Non-pigmented ciliary epithelial cell (primary cell): ENCODE data around the gene ZFP1.
"Not testable (repeated sequence)": the region's sequence is repeated elsewhere in the genome, so short reads cannot be mapped to it uniquely, and the experiment has no call there.

Experiments used
- DNase-seq: peaks from one replicate; pipeline ENCODE4 v3.0.0-alpha.2; 2010; ENCODE audit warnings: low read depth

ZFP1 gene

DNA sequence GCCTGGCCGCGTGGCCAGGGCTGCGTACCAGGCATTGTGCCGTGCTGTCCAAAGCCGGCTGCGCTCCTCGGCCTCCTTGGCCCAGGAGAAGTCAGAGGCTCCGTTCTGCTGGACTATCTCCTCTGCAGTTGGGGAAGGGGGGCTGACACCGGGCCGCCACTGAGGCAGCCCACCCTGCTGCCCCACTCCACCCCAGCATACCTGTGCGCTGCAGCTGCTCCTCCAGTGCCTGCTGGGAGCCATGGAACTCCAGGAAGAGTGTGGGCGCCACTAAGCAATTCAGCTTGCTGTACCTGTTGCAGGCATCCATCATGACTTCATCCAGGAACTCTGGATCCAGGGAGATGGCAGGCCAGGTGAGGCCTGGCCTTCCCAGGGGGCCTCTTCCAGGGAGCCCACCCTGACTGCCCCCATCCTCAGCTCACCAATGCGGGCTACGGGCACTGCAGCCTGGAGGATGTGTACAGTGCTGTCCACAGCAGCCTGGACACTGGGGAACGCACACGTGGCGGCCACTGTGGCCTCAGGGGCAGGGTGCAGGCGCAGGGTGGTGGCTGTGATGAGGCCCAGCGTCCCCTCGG, 34.7 kb upstream of the ZFP1 start:
- no peak for DNase-seq

DNA sequence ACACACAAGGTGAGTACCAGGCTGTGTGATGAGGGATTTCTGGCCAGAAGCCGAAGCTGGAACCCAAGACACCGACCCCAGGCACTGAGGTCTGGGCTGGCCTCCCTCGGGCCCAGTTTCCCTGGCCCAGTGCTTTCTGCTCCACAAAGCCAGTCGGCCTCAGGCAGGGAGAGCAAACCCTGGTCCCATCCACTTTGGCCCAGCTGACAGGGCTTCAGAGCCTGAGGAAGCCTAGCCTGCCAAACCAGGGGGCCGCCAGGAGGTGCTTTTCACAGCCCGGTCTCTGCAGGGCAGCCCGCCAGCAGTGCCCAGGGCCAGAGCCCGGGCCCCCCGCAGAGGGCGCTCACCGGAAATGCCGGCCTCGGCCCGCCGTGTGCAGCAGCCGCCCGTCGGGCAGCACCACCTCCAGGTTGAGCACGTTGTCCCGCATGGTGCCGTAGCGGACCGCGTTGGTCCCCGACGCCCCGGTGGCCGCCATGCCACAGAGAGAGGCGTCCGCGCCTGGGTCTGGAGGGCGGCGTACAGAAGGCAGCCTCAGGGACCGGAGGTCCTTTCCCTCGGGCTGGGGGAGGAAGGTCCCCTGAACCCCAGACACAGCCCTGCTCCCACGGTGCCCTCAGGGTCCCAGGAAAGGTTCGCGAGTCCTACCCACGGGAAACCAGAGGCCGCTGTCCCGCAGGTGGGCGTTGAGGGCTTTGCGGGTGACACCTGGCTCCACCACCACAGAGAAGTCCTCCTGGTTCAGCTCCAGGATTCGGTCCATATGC, 34.0 kb upstream of the ZFP1 start:
- DNase-seq: no peak

DNA sequence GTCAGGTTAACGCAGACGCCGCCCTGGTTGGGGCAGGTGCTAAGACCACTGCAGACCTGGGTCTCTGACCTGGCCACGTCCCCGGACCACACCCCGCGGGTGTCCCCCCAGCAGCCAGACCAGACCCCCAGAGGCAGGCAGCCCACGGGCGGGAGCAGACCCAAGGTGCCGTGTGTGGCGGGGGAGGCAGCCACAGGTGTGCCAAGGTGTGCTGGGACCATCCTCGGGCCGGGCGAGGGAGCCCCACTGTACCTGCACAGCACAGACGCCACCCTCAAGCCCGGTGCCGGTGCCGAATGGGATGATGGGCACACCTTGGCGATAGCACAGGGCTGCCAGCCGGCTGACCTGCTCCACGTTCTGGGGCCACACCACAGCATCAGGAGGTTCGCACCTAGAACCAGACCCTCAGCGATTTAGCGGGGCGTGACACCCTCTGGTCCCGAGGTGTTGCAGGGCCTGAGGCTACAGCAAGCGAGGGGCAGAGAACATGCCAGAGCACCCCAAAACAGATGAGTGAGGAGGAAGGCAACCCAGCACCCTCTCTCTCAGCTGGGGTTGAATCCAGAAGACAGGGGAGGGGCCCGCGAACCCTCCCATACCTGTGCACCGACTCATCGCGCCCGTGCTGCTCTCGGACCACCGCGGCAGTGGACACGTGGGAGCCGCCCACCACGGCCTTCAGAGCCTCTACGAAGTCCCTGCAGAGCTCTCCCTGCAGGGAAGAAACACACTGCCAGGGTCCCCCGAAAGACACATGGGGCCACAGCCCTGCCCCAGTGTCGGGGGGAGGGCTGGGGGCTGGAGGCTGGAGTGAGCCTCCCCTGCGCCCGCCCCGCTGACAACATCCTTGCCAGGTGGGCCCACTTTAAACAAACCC, 33.1 kb upstream of the ZFP1 start:
- DNase-seq: no peak

DNA sequence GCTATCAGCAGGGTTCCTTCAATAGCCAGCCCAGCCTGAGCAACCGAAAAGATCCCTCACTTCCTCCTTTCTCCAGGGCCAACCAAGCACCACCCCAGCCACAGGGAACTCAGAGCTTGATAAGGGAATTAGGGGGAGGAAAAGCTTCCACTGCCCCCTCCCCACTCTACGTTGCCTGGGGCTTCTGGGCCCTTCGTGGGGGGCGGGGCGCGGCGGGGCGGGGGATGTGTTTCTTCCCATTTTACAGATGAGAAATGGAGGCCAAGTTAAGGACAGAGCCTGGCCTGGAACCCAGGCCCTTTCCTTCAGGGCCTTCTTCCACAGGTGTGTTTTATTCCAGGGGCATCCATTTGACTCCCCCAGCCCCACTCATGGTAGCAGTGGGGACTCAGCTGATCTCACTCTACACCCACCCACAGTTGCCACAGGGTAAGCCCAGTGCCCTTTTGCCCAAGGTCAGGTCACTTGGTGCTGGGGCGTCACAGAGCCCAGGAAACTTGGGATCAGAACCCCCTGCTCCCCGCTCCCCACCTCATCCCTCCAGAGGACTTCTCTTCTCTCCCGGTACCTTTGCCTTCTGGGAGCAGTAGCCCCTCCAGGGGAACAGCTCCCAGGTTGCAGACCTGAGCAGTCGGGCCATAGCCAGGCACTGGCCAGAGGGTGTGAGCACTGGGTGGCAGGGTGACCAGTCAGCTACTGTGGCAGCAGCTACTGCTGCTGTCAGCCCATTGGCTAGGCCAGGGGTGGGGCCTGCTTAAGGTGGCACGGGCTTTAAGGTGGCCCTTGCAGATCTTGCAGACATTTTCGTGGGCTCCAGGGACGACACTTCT, 32.0 kb upstream of the ZFP1 start, which contains the start of gene LDHD:
TSS of gene LDHD (minus strand) at position 700 of the 830 bp plus-strand sequence. CDS start at position 640, 60 bp downstream.
- no peak for DNase-seq

DNA sequence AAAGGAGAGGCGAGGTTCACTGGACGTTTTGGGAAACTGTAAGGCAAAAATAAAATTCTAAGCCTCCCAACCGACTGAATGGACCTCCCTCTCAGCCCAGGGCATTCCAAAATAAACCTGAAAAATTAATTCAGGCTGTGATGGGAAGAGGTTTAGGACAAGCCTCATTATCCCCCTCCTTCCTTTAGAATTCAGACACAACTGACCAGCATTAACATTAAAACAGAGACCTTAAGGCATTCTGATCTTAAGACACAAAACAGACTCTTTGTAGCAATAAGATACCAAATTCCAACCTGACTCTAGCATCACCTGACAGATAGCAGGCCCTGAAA, 31.4 kb upstream of the ZFP1 start:
- DNase-seq: no peak

DNA sequence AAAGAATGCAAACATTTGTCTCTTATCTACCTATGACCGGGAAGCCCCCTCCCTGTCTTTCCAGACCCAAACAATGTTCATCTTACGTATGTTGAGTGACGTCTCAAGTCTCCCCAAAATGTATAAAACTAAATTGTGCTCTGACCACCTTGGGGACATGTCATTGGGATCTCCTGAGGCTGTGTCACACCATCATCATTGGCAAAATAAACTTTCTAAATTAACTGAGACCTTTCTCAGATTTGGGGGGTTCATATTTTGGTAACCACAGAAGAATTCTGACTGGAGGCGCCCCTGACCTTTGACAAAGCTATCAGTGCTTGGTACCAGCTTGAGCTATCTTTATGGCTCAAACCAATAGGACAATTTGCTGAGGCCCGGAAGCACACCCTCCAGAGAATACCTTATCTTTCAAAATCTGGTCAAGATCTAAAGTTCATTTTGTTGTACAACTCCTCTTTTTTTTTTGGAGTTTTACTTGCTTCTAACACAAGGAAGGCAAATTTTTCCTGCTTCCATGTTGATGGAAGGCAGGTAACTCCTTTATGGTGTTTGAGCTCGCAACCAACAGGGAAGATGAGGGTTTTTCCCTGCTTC, 29.3 kb upstream of the ZFP1 start:
- no peak for DNase-seq

DNA sequence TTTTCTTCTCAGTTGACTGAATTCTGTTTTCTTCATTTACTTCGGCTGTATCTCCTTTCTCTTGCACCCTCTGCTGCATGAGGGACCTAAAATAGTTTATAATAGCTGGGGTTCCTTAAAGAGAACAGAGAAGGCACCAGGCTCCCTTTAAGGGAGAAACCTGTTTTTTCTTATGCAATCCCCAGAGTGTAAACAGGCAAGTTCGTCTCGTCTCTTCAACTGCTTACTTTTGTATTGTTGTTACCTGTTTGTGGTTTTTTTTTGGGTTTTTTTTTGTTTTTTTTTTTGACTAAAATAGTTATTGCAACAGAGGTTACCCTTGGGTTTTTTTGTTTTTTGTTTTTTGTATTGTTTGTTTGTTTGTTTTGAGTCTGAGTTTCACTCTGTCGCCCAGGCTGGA, 28.1 kb upstream of the ZFP1 start:
- no peak for DNase-seq

DNA sequence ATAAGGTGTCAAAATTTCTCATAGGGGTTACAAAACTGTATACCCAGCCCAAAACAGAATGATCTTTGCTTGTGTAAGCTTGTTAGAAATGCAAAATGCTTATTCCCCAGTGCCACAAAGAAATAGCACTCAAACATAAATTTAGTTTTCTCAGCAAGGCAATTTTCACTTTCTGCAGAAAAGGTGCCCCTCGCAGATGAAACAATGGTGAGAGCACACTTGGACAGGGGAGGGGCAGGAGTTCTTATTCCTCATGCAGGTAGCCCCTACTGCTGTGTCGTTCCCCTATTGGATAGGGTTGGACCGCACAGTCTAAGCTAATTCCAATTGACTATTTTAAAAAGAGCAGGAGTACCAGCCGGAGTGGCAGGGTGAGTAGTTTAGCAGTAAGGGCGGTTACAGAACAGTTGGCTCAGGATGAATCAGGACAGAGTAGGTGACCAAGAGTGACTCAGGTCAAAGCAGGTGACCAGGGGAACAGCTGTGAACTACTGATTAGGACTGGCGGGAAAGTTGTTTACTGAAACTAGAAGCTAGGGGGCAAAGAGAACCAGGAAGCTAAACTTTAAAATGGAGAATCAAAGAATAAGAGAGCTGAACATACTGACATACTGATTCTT, 26.3 kb upstream of the ZFP1 start:
- no peak for DNase-seq

DNA sequence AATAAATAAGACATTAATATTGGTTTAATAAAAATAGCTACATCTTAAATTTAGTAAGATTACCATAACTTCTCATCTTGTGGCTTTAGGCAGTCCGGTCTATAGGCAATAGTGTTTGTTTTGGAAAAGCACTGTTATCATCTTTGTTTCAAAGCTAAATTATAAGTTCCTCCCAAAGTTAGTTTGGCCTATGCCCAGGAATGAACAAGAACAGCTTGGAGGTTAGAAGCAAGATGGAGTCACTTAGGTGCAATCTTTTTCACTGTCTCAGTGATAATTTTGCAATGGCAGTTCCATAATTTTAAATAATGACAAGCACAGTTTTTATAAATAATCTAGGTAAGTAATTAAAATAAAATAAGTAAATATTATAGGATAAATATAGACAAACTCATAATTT, 25.7 kb upstream of the ZFP1 start:
- no peak for DNase-seq

DNA sequence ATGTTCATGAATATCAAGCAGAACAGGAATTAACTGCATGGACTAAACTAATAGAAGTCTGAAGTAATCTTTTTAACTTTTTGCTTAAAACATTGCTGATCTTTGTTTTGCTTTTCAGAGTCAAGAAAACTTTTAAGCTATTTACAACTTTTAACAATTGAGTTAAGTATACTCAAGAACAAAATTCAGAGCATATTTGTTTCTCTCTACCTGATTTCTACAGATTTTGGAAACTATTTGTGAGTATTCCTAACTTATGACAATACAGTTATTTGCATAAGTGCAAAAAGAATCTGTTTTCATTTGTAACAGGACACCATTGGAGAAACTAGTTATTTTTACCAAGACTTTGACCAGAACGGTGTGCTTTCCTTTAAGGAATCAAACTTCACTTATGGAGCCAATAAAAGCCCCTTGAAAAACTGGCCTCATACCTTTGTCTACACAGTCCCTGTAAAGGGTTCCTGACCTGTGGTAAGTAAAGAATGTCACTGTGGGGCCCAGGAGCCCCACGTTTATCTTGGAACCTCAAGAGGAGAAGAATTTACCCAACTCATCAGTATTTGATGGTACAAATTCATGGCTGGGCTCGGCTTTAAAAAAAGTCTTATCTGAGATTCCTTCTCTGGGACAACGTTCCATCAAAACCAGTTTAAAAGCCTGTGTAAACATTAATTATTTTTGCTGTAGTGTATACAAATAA, 20.5 kb upstream of the ZFP1 start:
- DNase-seq: no peak

DNA sequence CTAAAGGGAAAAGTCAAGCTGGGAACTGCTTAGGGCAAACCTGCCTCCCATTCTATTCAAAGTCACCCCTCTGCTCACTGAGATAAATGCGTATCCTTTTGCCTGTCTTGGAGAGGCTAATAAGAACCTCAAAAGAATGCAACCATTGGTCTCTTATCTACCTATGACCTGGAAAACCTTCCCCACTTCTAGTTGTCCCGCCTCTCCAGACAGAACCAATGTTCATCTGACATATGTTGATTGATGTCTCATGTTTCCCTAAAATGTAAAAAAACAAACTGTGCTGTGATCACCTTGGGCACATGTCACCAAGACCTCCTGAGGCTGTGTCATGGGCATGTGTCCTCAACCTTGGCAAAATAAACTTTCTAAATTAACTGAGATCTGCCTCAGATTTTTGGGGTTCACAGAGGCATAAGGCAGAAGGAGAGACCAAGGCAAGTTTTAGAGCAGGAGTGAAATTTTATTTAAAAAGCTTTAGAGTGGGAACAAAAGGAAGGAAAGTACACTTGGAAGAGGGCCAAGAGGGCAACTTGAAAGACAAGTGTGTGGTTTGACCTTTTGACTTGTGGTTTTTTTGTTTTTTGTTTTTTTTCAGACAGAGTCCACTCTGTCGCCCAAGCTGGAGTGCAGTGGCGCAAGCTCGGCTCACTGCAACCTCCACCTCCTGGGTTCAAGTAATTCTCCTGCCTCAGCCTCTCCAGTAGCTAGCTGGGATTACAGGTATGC, 18.7 kb upstream of the ZFP1 start:
- not testable (repeated sequence) for DNase-seq

DNA sequence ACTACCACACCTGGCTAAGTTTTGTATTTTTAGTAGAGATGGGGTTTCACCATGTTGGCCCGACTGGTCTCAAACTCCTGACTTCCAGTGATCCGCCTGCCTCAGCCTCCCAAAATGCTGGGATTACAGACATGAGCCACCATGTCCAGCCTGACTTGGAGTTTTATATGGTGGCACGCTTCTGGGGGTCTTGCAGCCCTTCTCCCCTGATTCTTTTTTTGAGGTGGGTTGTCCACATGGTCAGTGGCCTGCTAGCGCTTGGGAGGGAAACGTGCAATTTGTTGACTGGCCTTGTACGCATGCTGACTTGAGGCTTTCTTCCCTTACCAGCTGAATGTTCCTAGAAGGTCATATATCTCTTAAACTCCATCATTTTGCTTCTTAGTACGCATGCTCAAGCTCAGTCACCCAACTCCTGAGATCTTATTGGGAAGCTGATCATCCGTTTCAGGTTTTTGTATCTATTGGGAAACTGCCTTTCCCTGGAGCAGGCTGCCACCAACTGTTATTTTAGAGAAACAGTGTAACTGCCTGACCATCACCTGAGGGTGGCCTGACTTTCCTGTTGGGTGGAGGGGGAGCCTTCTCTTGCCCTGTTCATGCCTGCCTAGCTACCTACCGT, 18.1 kb upstream of the ZFP1 start:
- DNase-seq: no peak

DNA sequence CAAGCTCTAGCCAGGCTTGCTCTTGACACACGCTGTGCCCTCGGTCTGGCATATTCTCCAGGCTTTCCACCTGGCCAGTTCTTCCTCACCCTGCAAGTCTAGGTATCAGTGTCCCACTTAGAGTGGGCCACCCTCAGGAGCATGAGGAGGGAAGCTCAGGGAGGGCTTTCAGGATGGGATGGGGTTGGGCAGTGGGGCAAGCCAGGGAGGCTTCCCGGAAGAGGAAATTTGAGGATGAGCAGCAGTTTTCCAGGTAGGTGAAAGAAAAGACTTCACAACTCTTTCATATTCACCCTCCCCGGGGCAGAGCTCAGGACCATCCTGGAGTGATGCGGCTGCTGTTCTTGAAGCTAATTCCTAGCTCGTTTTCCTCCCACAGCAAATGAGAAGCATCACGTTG, 17.2 kb upstream of the ZFP1 start:
- DNase-seq: no peak

DNA sequence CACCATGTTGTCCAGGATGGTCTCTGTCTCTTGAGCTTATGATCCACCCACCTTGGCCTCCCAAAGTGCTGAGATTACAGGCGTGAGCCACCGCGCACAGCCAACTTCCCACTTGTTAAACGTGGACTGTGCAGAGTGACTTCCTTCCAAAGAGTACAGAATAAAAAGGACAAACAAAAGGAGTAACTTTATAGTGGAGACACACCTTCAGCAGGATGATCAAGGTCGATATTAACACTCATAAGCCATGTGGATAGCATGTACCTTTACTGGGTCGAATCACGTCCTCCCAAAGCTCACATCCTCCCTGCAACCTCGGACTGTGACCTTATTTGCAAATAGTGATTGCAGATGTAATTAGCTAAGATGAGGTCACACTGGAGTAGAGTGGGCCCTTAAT, 10.1 kb upstream of the ZFP1 start:
- DNase-seq: no peak

DNA sequence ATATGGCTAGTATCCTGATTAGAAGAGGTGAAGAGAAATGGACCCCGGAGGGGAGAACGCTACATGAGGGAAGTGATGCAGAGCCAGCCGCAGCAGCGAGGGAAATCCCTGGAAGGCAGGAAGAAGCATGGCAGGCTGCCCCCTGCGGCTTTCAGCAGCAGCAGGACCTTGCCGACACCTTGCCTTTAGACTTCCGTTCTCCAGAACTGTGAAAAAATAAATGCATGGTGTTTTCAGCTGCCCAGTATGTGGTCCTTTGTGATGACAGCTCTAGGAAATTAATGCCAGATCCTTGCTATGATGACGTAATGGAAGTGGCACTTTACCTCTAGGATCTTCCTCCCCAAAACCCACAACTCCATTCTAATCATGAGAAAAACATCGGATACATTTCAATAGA, 9.7 kb upstream of the ZFP1 start:
- no peak for DNase-seq

DNA sequence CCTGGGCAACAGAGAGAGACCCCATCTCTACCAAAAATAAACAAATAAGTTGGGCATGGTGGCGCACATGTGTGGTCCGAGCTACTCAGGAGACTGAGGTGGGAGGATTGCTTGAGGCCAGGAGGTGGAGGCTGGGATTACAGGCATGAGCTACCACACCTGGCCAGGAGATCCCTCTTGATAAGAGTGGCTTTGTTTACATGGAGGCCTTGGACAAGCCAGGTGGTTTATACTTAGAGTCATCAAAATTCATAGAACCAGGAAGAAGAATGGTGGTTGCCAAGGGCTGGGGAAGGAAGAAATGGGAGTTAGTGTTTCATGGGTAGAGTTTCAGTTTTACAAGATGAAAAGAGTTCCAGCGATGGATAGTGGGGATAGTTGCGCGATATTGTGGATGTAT, 8.8 kb upstream of the ZFP1 start:
- no peak for DNase-seq

DNA sequence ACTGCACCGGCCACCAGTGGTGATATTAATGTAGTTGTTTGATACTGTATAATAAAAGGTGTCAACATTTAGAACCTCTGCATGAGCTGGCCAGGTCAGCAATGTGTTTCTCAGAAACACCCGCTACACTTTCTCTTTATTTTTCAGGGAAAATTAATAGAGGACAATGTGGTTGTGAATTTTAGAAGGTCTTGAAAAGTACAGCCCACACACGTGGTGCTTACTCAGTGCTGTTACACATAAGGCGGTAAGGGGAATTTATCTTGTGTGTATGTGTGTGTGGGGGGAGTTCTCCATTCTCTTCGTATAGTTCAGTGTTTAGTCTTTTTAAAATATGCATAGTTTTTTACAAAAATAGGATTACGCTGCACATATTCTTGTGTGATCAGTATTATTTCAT, 4.4 kb upstream of the ZFP1 start:
- no peak for DNase-seq

DNA sequence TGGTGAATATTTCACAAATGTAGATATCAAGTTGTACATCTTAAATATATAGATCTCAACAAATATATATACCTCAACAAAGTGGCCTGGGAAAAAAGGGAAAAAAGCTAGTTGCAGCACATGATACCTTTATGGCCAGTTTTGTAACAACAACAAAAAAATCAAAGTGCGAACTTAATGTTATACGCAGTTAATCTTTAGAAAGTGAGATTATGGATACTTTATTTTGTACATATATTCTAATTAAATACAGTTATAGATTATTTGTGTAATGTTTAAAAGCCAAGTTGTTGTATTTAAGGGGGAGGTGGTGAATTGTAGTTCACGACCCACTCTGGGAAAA, 385 bp upstream of the ZFP1 start:
- DNase-seq: no peak

DNA sequence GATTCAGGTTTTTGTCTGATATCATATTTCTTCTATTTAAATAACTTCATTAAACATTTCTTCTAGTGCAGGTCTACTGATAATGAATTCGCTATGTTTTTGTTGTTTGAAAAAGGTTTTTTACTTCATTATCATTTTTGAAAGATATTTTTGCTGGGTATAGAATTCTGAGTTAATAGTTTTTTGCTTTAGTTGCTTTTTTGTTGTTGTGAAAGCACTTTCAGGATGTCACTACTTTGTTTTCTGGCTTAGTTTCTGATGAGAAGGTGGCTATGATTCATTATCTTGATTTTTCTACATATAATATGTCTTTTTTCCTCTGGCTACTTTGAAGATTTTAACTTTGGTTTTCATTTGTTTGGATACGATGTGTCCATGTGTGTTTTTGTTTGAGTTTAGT, 3.5 kb downstream of the ZFP1 start:
- no peak for DNase-seq

DNA sequence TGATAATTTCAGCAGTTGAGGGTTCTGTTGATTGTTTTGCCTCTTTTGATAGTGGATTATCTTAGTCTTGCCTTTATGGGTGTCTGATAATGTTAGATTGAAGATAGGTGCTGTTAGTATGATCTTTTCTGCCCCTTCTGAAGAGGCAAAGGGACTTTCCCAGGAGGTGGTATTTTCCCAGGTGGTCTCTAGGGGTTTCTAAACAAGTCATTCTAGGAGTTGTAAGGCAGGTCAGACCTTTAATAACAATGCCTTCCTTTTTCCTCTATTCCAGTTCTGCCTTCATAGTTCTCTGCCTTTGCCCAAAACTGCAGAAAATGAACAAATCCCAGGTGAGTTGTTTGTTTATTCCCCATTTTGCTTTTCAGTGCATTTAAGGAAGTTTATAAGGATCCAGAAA, 4.3 kb downstream of the ZFP1 start:
- no peak for DNase-seq
